HL-60/S4 (cell line): ENCODE results near the gene KRTAP1-4.
"Not testable (repeated sequence)": the region's sequence is repeated elsewhere in the genome, so short reads cannot be mapped to it uniquely, and the experiment has no call there.

Experiments used
- in situ Hi-C: fragments of 300-500 bp; cut with MboI; formaldehyde crosslinking; loops from 2 replicates; pipeline ENCODE4 v1.14.3; 2022; ENCODE audit warnings: low sequenced_read_pairs

The KRTAP1-4 gene, protein sequence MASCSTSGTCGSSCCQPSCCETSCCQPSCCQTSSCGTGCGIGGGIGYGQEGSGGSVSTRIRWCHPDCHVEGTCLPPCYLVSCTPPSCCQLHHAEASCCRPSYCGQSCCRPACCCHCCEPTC

DNA sequence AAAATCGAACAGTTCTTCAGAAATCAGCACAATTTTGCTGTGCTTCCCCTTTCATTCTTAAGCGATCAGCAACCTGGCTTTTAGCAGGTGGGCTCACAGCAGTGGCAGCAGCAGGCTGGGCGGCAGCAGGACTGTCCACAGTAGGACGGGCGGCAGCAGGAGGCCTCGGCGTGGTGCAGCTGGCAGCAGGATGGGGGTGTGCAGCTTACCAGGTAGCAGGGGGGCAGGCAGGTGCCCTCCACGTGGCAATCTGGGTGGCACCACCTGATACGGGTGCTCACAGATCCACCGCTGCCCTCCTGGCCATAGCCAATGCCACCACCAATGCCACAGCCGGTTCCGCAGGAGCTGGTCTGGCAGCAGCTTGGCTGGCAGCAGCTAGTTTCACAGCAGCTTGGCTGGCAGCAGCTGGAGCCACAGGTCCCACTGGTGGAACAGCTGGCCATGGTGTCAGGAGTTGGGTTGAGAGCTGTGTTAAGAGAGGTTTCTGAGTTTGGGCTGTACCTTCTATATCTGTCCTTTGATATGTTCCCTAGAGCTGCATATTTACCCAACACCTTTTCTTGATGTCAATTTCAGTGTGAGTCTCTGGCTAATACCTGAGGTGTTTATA, at the start of gene KRTAP1-4:
Gene KRTAP1-4, minus strand, starts transcription at position 563 of the 613 bp plus-strand sequence. Its CDS starts 117 bp downstream, at position 446.
- in situ Hi-C loops = no loop called here

DNA sequence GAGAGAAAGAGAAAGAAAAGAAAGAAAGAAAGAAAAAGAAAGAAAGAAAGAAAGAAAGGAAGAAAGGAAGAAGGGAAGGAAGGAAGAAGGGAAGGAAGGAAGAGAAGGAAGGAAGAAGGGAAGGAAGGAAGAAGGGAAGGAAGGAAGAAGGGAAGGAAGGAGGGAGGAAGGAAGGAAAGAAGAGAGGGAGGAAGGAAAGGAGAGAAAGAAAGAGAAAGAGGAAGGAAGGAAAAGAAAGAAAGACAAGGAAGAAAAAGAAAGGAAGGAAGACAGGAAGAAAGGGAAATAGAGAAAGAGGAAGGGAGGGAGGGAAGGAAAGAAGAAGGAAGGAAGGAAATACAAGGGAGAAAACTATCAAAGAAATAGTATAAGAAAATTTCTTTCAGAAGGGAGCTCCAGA, 46.8 kb upstream of the KRTAP1-4 start:
- in situ Hi-C loops = no loop called here

DNA sequence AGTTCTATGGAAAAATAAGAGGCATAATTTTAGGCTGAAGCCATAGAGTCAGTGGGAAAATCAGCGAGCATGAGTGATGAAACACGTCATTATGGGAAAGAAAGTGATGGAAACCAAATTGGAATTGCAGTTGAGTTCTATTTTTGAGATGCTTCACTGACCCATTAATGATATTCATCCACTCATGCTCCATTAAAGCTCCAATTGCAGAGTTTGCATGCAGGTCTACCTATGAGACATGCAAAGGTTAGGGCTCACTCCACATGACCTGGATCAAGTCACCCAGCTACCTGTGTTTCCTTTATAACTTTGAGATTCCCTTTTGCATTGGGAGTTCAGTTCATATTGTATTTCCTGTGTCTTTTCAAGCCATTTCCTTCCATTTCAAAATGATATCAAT, 43.7 kb upstream of the KRTAP1-4 start:
- in situ Hi-C loops = no loop called here

- in situ Hi-C loops = no loop called here
Measured at GRCh38 chr17:41071606-41072360, 41.8 kb upstream of the KRTAP1-4 start.

- in situ Hi-C loops = no loop called here
Measured at GRCh38 chr17:41069031-41069430, 39.0 kb upstream of the KRTAP1-4 start.

DNA sequence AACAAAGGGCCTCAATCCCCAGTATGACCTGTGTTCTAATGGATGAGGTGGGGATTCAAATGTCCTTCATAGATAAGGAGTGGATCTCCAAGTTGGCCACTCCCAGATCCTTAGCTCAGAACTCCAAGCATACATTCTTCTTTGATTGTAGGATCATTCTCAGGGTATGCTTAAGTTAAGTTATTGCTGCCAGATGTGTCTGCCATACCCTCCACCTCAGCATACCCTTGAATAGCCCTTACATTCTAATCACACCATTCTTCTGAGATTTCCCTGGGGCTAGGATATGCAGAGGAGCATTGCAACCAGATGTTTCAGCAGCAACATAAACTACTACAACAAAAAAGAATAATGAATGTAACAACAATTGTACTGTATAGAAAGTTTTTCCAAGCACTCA, 37.3 kb upstream of the KRTAP1-4 start:
- in situ Hi-C loops = no loop called here

DNA sequence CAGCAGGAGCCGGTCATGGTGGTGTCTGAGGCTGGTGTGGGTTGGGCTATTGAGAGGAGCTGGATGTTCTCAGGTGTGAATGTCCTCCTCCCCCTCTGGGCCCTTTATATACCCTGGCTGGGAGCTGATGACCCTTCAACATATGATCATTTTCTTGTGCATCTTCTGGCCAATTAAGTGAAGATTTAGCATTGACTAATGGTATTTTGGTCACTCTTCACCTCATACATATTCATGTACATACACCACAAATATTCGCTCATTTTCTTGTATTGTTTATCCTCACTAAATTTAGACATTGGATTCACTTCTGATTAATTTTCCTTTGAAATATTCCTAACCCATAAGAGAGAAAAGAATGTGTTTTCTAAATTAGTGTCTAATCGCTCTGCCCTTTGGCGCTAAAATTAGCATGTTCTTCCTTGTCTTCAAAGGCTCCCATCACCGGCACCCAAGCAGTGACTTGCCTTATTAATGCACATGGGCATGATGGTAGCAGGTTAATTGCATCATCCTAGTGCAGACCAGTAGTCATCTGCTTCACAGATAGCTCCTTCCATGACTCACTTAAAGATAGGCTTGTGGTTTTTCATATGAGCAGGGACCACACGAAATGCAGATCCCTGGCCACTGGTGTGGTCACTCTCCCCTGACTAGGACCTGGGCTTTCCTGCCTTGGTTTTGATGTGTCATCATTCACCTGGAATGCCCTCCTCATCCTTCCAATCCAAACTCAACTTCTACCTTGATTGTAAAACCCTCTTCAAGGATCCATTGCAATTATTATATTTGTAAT, 36.0 kb upstream of the KRTAP1-4 start, which contains the start of gene KRTAP2-4:
Gene KRTAP2-4, minus strand, starts transcription at position 51 of the 796 bp plus-strand sequence. Its CDS starts 34 bp downstream, at position 17.
- in situ Hi-C loops = no loop called here

GRCh38 chr17:41065016-41065689, 35.2 kb upstream of the KRTAP1-4 start:
- in situ Hi-C loops = not testable (repeated sequence)

DNA sequence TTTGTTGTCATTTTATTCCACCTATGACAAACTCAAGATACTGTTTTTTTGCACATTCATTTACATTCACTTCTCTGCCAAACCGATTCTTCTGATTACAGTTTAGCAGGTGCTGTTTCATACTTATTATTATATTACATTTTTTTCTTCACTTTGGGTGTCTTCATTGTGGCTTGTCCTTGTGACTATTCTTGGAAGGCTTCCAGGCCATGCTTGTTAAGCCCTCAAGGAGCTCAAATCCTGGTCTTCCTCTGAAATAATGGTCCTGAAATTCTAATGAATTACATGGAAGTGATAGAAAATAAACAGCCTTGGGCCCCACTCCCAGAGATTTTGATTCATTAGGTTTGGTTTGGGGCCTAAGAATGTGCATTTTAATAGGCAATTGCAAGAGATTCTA, 34.3 kb upstream of the KRTAP1-4 start:
- in situ Hi-C loops = no loop called here

DNA sequence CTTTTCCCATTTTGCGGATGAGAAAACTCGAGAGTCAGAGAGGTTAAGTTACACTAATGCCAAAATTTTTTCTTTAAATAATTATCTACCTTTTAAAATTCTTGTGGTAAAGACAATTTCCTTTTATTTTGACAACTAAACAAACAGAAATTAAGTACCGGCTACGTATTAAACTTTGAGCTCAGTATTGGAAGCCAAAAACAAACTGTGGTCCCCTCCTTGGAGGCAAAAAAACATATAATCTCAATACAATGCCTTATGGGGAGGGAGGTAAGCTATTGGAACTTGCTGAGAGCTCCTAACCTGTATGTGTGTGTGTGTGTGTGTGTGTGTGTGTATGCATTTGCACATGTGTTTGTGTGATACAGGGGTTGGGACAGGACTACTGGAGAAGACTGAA, 33.5 kb upstream of the KRTAP1-4 start:
- in situ Hi-C loops = no loop called here

GRCh38 chr17:41061964-41062363, 32.0 kb upstream of the KRTAP1-4 start:
- in situ Hi-C loops = no loop called here

- in situ Hi-C loops = no loop called here
Measured at GRCh38 chr17:41060052-41060604, 30.1 kb upstream of the KRTAP1-4 start, which contains the start of gene KRTAP2-3. Gene KRTAP2-3, minus strand, starts transcription at chr17:41060114. Its CDS starts 64 bp downstream, at chr17:41060050.

GRCh38 chr17:41059276-41060051, 29.5 kb upstream of the KRTAP1-4 start:
- in situ Hi-C loops = not testable (repeated sequence)

DNA sequence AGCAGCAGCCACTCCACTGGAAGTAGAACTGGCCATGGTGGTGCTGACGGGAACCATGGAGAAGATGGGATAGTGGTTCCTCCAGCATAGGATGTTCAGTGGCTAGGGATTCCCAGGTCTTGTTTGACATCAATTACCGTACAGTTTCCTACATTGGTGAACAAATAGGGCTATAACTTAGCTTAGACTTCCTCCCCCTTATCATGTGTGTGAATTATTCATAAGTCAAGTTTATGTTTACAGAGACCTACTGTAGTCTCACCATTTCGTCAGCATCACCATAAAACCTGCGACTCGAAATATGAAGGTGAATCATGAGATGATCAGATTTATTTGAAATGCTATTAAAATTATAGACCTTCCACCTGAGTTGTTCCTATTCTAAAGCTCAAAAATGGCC, 28.7 kb upstream of the KRTAP1-4 start:
- in situ Hi-C loops = no loop called here

DNA sequence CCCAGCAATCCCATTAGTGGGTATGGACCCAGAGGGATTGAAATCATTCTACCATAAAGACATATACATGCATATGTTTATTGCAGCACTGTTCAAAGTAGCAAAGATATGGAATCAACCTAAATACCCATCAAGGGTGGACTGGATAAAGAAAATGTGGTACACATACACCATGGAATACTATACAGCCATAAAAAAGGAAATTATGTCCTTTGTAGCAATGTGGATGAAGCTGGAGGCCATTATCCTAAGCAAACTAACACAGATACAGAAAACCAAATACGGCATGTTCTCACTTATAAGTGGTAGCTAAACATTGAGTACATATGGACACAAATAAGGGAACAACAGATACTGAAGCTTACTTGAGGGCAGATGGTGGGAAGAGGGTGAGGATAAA, 27.6 kb upstream of the KRTAP1-4 start:
- in situ Hi-C loops = no loop called here

- in situ Hi-C loops = not testable (repeated sequence)
Measured at GRCh38 chr17:41055130-41055529, 25.1 kb upstream of the KRTAP1-4 start, which contains the start of gene KRTAP2-2. Gene KRTAP2-2, minus strand, starts transcription at chr17:41055230. Its CDS starts 19 bp downstream, at chr17:41055211.

DNA sequence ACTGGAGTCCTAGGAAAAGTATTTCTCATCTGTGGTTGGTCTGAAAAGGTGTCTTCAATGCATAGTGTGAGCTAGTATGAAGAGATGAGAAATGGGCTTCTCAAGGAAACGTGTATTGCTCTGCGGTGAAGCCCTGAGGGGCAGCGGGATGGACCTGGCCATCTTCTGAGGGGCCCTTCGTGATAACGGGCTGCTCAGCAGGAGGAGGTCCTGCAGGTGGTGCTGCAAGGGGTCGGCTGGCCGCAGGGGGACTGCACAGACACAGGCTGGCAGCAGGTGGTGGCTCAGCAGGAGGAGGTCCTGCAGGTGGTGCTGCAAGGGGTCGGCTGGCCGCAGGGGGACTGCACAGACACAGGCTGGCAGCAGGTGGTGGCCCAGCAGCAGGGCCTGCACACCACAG, 24.6 kb upstream of the KRTAP1-4 start:
- in situ Hi-C loops = not testable (repeated sequence)

DNA sequence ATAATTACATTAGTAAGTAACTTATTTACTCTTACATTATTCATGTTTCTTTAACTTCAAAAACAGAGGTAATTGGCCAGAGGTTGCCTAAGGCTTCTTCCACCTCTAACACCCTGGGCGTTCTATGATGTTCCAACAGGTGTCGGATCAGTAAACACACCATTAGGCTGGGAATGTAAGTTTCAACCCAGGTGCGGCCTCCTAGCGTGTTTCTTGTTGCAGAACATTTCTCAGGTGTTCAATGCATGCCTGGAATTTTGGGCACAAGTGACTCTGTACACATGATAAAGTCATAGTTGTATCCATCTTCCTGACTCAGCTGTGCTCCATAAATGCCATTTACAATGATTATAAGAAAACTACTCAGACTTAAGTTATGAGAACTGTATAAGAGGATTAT, 24.0 kb upstream of the KRTAP1-4 start:
- in situ Hi-C loops = no loop called here

- in situ Hi-C loops = no loop called here
Measured at GRCh38 chr17:41052566-41052965, 22.6 kb upstream of the KRTAP1-4 start.
